Gastroesophageal sphincter (tissue), 4 donors: ENCODE measurements around the gene DR1. TPM values are rescaled to one million over a fixed set of nuclear protein-coding genes. Genes with fewer than 3 reads are reported as not detected.
A peak's percentile ranks its signal among the peaks of the same experiment; 100 is the strongest.

Experiments used
- ATAC-seq: fragments of 150-250 bp; one replicate; pipeline ENCODE4 v1.9.1; 2016; ENCODE audit warnings: mild to moderate bottlenecking, moderate library complexity
- H3K27ac ChIP-seq, 4 donors: fragments of 200-600 bp; sonication (generic) in 3 of 4; 1 replicate in 3 of 4; 2 replicates in 1 of 4; pipeline ENCODE4 v1.5.1; 2016 to 2019
- H3K27me3 ChIP-seq: fragments of 200-600 bp; sonication (generic); one replicate; pipeline ENCODE4 v1.5.1; 2019
- H3K36me3 ChIP-seq, 2 donors: fragments of 200-600 bp; sonication (generic); one replicate each; pipeline ENCODE4 v1.5.1; 2019; ENCODE audit warnings: control low read depth in 1 of 2
- H3K4me1 ChIP-seq, 3 donors: fragments of 200-600 bp; sonication (generic); 1 replicate in 2 of 3; 2 replicates in 1 of 3; pipeline ENCODE4 v1.5.1; 2016 to 2019; ENCODE audit warnings: control low read depth in 2 of 3
- H3K4me3 ChIP-seq, 2 donors: fragments of 200-600 bp; sonication (generic); one replicate each; pipeline ENCODE4 v1.5.1; 2019; ENCODE audit warnings: mild to moderate bottlenecking in 1 of 2, moderate library complexity in 1 of 2
- H3K9me3 ChIP-seq, 3 donors: fragments of 200-600 bp; sonication (generic); one replicate each; pipeline ENCODE4 v1.5.1; 2017 to 2019; ENCODE audit warnings: control low read depth in 2 of 3
- CTCF ChIP-seq, 4 experiments: fragments of 200-600 bp in 2 of 4; fragments of 450-650 bp in 2 of 4; sonication (generic) in 1 of 4; IDR thresholded peaks; one replicate each; pipeline ENCODE4 v1.5.1; 2017 to 2019; ENCODE audit warnings: antibody characterized with exemption in 4 of 4, mild to moderate bottlenecking in 2 of 4, moderate library complexity in 2 of 4
- EP300 ChIP-seq: sonication (generic); formaldehyde crosslinking; IDR thresholded peaks from one replicate; pipeline ENCODE4 v1.6.1; 2017; ENCODE audit warnings: antibody characterized with exemption, mild to moderate bottlenecking
- POLR2A ChIP-seq, 2 donors: fragments of 450-650 bp; IDR thresholded peaks; one replicate each; pipeline ENCODE4 v1.6.1; 2017; ENCODE audit warnings: antibody characterized with exemption in 2 of 2, mild to moderate bottlenecking in 2 of 2, moderate library complexity in 1 of 2
- POLR2AphosphoS5 ChIP-seq: sonication (generic); formaldehyde crosslinking; IDR thresholded peaks from one replicate; pipeline ENCODE4 v1.6.1; 2017; ENCODE audit warnings: antibody characterized with exemption
- WGBS, 2 donors: methylation state at CpG; one replicate each; pipeline ENCODE4 v1.1.5; 2018; ENCODE audit warnings: low coverage in 1 of 2; 5-methylcytosine and 5-hydroxymethylcytosine counted together
- total RNA-seq, 4 donors: library from RNA; depleted of rRNA; stranded (reverse); fragments of >200 nt; gene quantifications; one replicate each; pipeline ENCODE4 v1.1.0, GENCODE V29; 2016

Gene DR1
- total RNA-seq, 4 donors from 2014 or later = 35.0 to 38.6 (median 35.3) TPM

- 0 to 50% methylated on average over 1 to 2 of the region's 3 CpGs for WGBS, 2 donors
- no peak overlapping the region for H3K27ac ChIP-seq
Observed at GRCh38 chr1:93339171-93339697, 6.5 kb upstream of the DR1 start.

GRCh38 chr1:93340090-93340489 is 5.6 kb upstream of the DR1 start:
- Histone ChIP-seq H3K36me3 (peaks cover 0 to 23% of the 10 kb centered on the region in 2 donors), H3K9me3 (no peaks in the 10 kb centered on the region), H3K27ac (no peak overlapping the region), H3K4me1 (peaks cover 0 to 18% (median 0%) of the 10 kb centered on the region in 3 donors), H3K27me3 (no peaks in the 10 kb centered on the region), H3K4me3 (no peak overlapping the region)
- no peak for ATAC-seq
- TF ChIP-seq POLR2A (IDR thresholded peaks at IDR 0.05) = no peak
- TF ChIP-seq CTCF (IDR thresholded peaks at IDR 0.05) = no peak
- no peak for TF ChIP-seq EP300
- TF ChIP-seq POLR2AphosphoS5 = no peak

More at GRCh38 chr1:93339171-93339697, 6.5 kb upstream of the DR1 start:
- no peak for ATAC-seq
- no peaks in the 10 kb centered on the region for H3K9me3 ChIP-seq
- no peaks in the 10 kb centered on the region for H3K27me3 ChIP-seq
- no peak overlapping the region for H3K4me3 ChIP-seq
- TF ChIP-seq EP300 (no peak), POLR2AphosphoS5 (no peak), CTCF (IDR thresholded peaks at IDR 0.05) (no peak), POLR2A (IDR thresholded peaks at IDR 0.05) (no peak)
- peaks cover 0 to 11% (median 0%) of the 10 kb centered on the region in 3 donors for H3K4me1 ChIP-seq
- peaks cover 0 to 23% of the 10 kb centered on the region in 2 donors for H3K36me3 ChIP-seq

- no peak for ATAC-seq
- no peaks in the 10 kb centered on the region for H3K9me3 ChIP-seq
- WGBS, 2 donors = 84% methylated on average over 4 of the region's 6 CpGs; no CpG with 5 or more reads in 1 of the 2 donors
- H3K36me3 ChIP-seq = no peaks in the 10 kb centered on the region
- H3K4me1 ChIP-seq = peaks cover 0 to 45% (median 0%) of the 10 kb centered on the region in 3 donors
- H3K27me3 ChIP-seq = no peaks in the 10 kb centered on the region
- no peak overlapping the region for H3K4me3 ChIP-seq
- TF ChIP-seq EP300 (no peak), POLR2A (IDR thresholded peaks at IDR 0.05) (no peak), POLR2AphosphoS5 (no peak), CTCF (IDR thresholded peaks at IDR 0.05) (no peak)
- no peak overlapping the region for H3K27ac ChIP-seq
Observed at GRCh38 chr1:93344484-93344883, 1.2 kb upstream of the DR1 start.

- WGBS, 2 donors = 0 to 18% methylated on average over 5 to 11 of the region's 12 CpGs
- H3K36me3 ChIP-seq = no peaks in the 10 kb centered on the region
- H3K9me3 ChIP-seq = no peaks in the 10 kb centered on the region
- H3K27ac ChIP-seq = peak overlapping the region; percentile 89 to 98 (median 91)
- TF ChIP-seq POLR2A (IDR thresholded peaks at IDR 0.05) = no peak
- TF ChIP-seq EP300 = no peak
- no peak for TF ChIP-seq CTCF (IDR thresholded peaks at IDR 0.05)
- no peak for TF ChIP-seq POLR2AphosphoS5
- peak; percentile 2 for ATAC-seq
- H3K27me3 ChIP-seq = no peaks in the 10 kb centered on the region
- peaks cover 0 to 51% (median 2%) of the 10 kb centered on the region in 3 donors for H3K4me1 ChIP-seq
- peak overlapping the region; percentile 77 to 84 for H3K4me3 ChIP-seq
Observed at GRCh38 chr1:93344886-93345632, 648 bp upstream of the DR1 start.
